ENCODE results near the gene DUS2.

Gene DUS2

GRCh38 chr16:68046106-68046505, 23.0 kb downstream of the DUS2 start:
- no peak for DNase-seq (ENCODE audit: low spot score)

DNA sequence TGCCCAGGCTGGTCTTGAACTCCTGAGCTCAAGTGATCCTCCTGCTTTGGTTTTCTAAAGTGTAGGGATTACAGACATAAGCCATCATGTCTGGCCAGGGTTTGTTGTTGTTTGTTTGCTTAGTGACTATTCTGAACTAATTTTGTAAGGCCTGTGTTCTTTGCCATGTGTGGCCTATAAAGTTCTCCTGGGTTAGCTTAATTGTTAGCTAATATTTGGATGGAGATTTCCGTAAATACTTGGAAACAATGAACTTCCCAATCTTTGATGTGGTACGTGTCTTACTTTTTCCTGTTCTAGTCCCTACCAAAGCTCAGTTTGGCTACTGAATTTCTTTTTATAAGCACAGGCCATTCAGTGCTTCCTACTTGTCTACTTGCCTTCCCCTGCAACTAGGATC, 24.9 kb downstream of the DUS2 start:
- DNase-seq (ENCODE audit: low spot score), result no peak

DNA sequence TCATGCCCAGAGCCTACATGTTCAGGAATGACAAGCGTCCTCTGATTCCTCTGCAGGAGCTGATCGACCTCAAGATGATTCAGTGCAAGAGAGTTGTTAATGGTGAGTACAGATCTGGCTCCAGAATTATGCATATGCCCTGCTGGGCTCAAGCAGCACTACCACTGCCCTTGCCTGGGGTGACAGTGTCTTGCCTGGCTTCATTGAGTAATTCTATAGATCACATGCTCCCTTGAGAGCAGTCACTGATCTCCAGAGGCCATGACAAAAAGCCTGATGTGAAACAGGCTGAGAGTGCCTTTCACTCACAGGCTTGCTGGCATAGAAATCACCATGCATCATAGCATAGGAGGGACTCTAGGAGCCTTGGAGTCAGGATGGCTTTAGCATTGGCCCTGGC, 26.4 kb downstream of the DUS2 start:
- DNase-seq (ENCODE audit: low spot score), result no peak

DNA sequence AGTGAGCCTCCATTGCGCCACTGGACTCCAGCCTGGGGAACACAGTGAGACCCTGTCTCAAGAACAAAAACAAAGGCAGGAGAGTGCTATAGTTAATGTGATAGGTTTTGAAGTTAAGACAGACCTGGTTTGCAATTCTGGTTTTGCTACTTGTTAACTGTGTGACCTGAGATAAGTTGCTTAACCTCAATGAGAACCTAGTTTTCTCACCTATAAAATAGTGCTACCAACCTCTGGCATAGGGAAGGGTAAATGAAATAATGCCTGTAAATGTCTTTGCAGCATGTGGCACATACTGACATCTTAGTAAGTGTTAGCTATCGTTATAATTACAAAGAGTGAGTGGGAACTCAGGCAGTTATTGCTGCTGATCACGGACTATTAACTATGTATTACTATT, 32.3 kb downstream of the DUS2 start:
- no peak for DNase-seq (ENCODE audit: low spot score)

- DNase-seq (ENCODE audit: low spot score), result no peak
Observed at GRCh38 chr16:68059804-68060203, 36.7 kb downstream of the DUS2 start.

- DNase-seq (ENCODE audit: low spot score), result no peak
Observed at GRCh38 chr16:68061396-68061795, 38.3 kb downstream of the DUS2 start.

- DNase-seq (ENCODE audit: low spot score), result no peak
Observed at GRCh38 chr16:68062910-68063393, 39.9 kb downstream of the DUS2 start.

DNA sequence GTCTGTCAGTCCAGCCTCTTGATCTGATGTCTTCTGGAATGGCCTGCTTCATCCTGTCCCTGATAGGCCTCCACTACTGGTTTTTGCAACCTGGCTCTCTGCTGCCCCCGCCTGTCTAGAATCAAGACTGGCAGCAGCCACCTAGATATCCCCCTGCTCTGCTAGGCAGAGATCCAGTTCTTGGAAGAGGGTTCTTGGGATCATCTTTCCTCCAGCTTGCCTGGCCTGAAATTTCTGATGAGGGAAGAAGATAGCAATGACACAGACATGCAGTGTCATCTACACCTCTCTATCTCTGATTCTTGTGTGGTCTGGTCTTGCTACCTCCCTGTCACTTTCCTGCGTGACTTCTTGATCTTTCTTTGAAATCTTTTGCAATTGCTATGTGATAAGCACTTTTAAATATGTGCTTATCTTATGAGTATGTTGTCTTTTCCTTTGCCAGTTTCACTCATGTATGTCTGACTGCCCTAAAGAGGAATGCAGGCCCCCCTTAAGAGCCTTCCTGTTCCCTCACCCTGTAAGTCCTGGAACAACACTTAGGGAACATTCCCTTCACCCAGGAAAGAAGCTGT, 41.8 kb downstream of the DUS2 start:
- DNase-seq (ENCODE audit: low spot score), result no peak

DNA sequence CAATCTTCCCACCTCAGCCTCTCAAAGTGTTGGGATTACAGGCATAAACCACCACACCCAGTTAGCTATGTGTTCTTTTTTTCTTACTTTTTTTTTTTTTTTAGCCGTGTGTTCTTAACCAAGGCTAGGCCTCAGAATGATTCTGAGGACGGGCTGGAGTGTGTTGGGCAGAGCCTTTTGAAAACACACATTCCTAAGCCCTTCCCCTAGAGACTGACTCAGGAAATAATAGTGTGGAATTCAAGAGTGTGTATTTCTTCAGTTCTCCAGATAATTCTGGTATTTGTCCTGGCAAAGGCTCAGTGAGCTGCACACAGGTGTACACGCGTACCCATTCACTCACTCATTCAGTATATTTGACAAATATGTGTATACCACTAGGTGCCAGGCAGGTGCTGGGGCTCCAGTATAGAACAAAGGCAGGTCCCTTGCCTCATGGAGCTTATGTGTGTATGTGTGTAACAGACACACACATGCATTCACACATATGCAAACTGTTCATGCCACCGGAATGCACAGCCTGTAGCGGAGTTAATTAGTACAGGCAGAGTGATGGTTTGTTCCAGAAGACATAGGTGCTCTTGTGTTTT, 42.7 kb downstream of the DUS2 start:
- DNase-seq (ENCODE audit: low spot score), result no peak

GRCh38 chr16:68066763-68067162, 43.7 kb downstream of the DUS2 start:
- DNase-seq (ENCODE audit: low spot score), result no peak

DNA sequence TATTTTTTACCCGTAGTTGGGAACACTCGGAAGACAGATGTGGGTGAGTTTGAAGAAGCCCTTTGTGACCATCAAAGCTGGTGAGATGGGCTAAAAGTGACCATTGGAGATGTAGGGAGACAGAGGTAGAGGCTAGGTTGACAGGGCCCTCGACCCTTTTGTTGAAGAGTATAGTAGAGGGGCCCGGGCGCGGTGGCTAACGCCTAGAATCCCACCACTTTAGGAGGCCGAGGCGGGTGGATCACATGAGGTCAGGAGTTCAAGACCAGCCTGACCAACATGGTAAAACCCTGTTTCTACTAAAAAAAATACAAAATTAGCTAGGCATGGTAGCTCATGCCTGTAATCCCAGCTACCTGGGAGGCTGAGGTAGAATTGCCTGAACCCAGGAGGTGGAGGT, 45.8 kb downstream of the DUS2 start:
- DNase-seq (ENCODE audit: low spot score), result no peak

DNA sequence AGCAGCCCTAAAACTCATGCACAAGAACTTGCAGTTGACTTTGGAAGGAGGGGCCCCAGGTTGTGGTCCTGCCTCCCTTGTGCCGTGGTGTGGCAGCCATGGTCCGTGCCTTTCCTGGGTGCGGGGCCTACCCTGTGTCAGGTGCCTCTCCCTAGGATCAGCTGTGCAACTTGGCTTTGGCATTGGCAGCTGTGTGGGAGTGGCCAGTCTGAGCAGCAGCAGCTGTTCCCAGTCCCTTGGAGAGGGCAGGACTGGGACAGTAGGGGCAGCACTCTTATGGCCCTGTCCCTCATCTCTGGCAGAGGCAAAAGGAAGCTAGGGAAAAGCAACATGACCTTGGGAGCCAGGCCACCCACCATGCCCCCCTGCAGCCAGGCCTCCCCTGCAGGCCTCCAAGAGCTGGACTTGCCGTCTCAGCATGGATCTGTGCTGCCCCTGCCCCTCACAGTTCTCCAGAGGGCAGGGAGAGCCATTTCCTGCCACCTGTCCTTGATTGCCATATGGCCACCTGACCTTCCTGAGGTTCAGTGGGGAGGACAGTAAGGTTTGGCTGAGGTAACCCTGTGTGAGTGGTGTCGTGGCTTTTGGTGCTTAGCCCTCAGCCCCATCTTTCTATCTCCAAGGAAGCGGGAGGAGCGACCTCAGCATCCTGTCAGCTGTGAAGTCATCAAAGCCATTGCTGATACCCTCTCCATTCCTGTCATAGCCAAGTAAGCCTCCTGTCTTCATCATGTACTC, 46.6 kb downstream of the DUS2 start:
- no peak for DNase-seq (ENCODE audit: low spot score)

GRCh38 chr16:68070249-68070730, 47.2 kb downstream of the DUS2 start:
- DNase-seq (ENCODE audit: low spot score), result no peak

- no peak for DNase-seq (ENCODE audit: low spot score)
Observed at GRCh38 chr16:68070806-68071517, 47.9 kb downstream of the DUS2 start.

- DNase-seq (ENCODE audit: low spot score), result no peak
Observed at GRCh38 chr16:68071518-68071901, 48.4 kb downstream of the DUS2 start.

DNA sequence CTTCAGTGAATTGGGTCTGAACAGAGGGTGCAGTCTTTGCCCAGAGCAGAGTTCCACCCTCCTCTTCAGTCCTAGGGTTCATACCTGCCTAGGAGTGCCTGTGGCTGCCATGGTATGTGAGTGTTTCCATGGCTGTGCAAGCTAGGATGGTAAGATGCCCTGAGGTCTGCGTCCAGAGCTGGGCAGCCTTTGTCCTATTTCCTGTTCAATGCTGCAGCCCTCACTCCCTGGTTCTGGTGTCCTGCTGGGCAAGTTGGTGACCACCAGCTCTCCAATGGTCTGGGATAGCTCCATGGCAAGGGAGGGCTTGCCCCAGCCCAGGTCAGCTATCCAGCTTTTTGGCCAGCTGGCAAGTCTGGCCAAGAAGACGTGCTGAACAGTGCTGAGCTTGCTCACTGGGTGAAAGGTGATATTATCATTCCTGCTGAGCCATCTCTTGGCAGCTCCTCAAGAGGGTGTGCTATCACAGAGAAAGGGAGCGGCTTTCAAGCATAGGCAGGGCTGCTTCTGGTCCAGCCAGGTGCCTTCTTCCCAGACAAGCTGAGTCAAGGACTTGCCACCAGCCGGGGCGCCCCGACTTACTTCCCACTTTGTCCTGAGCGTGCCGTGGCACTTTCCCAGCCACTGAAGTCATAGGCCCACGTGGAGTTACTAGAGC, 49.1 kb downstream of the DUS2 start:
- DNase-seq (ENCODE audit: low spot score), result no peak

DNA sequence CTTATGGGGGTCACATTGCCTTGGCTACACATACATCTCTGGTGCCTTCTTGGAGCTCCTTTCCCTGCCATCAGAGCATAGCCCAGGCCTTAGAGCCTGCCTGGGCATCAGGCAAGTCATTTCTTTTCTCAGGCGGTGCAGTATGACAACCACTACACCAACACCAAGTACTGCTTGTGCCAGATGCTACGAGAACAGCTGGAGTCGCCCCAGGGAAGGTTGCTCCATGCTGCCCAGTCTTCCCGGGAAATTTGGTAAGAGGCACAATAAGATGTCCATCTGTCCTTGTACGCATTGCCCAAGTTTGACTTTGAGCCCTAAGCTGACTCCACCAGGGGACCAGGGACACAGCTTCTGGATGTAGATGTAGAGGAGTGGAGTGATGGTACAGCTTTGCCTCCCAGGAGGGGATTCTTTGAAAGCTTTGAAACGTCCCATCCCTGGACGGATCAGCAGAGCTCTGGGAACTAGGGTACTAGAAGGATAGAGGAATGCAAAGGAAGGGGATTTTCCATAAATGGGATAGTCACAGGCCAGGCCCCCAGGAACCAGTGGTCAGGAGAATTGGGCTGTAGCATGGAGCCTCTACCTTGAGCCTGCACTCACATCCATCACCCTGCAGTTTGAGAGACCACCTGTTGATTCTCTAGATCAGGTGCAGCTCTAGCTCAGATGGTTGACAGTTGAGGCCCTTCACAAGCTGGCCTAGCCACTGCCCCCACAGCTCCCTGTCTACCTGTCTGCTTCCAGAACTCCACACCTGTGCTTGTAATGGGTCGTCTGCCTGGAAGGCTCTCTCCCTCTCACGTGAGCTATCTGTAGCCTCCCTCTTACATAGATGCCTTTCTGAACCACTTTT, 51.0 kb downstream of the DUS2 start:
- DNase-seq (ENCODE audit: low spot score), result no peak

- no peak for DNase-seq (ENCODE audit: low spot score)
Observed at GRCh38 chr16:68074850-68075555, 51.9 kb downstream of the DUS2 start.

DNA sequence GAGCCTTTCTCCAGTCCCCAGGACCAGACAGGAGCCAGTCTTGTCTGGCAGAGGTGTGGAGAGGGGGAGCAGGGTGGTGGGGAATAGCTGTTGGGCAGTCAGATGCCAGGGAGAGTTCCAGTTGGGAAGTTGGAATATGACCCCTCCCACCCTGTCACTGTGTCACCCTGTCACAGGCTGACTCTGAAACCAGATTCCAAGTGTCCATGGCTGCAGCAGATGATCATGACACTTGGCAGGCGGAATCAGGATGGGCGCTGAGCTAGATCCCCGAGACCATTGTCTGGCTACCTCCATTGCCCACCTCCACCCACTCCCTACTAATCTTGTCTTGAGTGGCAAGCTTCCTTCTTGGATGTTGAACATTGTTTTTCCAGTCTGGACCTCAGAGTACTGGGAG, 52.9 kb downstream of the DUS2 start:
- DNase-seq (ENCODE audit: low spot score), result no peak

GRCh38 chr16:68076560-68076959, 53.5 kb downstream of the DUS2 start:
- DNase-seq (ENCODE audit: low spot score), result no peak
